Measurements from ENCODE around the gene TFEB. TPM values are rescaled to one million over a fixed set of nuclear protein-coding genes. Genes with fewer than 3 reads are reported as not detected.

TFEB gene
- total RNA-seq: 10 to 100 TPM; 19.0 to 23.3 (median 21.6) TPM

DNA sequence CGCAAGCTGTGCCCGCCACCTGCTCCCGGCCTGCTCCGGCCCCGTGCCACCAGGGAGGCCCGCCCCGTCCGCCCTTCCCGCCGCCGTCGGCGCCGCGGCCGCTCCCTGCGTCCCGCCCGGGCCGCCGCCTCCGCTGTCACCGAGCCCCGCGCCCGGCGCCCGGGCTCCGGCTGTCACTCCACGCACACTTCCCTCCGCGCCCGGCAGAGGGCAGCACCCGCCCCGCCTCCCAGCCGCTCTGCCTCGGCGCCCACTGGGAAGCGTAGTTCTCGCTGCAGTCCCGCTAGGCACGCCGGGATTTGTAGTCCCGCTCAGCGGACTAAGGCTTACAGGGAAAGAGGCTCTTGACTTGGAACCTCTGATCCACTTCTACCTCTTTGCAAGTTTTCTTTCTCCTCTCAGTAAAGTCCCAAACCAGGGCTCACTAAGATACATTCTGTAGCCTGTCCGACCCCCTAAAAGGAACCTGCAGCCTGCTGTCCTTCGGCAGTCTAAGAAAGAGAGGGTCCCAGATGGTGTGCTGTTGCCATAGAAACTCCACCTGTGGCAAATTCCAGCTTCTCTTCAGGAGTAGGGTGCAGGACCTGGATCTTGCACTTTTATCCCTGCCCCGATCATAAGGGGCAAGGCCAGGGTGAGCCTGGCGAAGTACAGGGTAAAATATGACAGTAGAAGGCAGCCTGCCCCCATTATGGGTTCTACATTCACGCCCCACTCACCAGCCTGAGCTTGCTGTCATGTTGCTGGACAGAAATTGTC, at the start of gene TFEB:
Gene TFEB (minus strand): TSS at position 182 of the 759 bp plus-strand sequence. CDS start 44,395 bp downstream, outside the sequence.
- WGBS: 39% methylated on average over 8 of the region's 50 CpGs
- Histone ChIP-seq H3K36me3 (no peaks in the 10 kb centered on the region), H3K27me3 (no peaks in the 10 kb centered on the region), H3K4me1 (peaks cover 41% of the 10 kb centered on the region), H3K4me3 (peak within 1 kb of the TSS; percentile 97), H3K27ac (peak within 1 kb of the TSS; percentile 97), H3K9me3 (no peaks in the 10 kb centered on the region)
- peak; percentile 95 to 96 for DNase-seq (ENCODE audit: low spot score in 2 of 2)
- TF ChIP-seq POLR2A (IDR thresholded peaks at IDR 0.05) (peak in 1 of 2 donors; percentile 25), POLR2AphosphoS5 (IDR thresholded peaks at IDR 0.05) (peak in 1 of 3 donors; percentile 16), EP300 (IDR thresholded peaks at IDR 0.05) (no peak)
- TF ChIP-seq, protein P1, sequence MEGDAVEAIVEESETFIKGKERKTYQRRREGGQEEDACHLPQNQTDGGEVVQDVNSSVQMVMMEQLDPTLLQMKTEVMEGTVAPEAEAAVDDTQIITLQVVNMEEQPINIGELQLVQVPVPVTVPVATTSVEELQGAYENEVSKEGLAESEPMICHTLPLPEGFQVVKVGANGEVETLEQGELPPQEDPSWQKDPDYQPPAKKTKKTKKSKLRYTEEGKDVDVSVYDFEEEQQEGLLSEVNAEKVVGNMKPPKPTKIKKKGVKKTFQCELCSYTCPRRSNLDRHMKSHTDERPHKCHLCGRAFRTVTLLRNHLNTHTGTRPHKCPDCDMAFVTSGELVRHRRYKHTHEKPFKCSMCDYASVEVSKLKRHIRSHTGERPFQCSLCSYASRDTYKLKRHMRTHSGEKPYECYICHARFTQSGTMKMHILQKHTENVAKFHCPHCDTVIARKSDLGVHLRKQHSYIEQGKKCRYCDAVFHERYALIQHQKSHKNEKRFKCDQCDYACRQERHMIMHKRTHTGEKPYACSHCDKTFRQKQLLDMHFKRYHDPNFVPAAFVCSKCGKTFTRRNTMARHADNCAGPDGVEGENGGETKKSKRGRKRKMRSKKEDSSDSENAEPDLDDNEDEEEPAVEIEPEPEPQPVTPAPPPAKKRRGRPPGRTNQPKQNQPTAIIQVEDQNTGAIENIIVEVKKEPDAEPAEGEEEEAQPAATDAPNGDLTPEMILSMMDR (IDR thresholded peaks at IDR 0.05): peak; percentile 91 to 98

DNA sequence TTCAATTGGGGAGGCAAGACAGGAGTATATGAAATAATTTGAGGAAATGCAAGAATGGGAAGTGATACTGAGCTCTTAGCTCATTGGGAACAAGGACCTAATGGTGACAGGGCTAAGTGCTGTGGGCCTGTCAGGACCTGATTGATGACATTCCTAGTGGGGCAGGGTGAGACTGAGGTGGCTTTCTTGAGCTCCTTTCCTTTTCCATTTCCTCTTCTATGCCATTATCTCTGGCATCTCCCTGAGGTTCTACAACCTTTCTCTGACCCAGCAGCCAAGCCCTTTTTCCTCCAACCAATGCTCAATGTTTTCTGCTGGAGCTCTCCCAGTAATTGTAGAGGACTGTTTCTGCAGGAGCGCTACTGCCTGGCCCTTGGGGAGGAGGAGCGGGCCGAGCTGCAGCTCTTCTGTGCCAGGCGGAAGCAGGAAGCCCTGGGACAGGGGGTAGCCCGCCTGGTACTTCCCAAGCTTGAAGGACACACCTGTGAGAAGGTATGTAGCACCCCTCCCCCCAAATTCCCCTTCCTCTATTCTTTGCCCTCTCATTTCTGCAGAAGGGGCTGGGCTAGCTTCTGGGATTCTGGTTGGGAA, 49.3 kb upstream of the TFEB start:
- TF ChIP-seq POLR2AphosphoS5 (IDR thresholded peaks at IDR 0.05) (no peak), POLR2A (IDR thresholded peaks at IDR 0.05) (no peak), EP300 (IDR thresholded peaks at IDR 0.05) (no peak)
- TF ChIP-seq, protein P1 (IDR thresholded peaks at IDR 0.05): no peak
- Histone ChIP-seq H3K27me3 (no peaks in the 10 kb centered on the region), H3K36me3 (peaks cover 7% of the 10 kb centered on the region), H3K27ac (peak overlapping the region; percentile 56), H3K4me1 (peaks cover 55% of the 10 kb centered on the region), H3K9me3 (no peaks in the 10 kb centered on the region), H3K4me3 (peak overlapping the region; percentile 9)
- no peak for DNase-seq (ENCODE audit: low spot score in 2 of 2)
- WGBS: 48% methylated on average over 5 of the region's 5 CpGs

DNA sequence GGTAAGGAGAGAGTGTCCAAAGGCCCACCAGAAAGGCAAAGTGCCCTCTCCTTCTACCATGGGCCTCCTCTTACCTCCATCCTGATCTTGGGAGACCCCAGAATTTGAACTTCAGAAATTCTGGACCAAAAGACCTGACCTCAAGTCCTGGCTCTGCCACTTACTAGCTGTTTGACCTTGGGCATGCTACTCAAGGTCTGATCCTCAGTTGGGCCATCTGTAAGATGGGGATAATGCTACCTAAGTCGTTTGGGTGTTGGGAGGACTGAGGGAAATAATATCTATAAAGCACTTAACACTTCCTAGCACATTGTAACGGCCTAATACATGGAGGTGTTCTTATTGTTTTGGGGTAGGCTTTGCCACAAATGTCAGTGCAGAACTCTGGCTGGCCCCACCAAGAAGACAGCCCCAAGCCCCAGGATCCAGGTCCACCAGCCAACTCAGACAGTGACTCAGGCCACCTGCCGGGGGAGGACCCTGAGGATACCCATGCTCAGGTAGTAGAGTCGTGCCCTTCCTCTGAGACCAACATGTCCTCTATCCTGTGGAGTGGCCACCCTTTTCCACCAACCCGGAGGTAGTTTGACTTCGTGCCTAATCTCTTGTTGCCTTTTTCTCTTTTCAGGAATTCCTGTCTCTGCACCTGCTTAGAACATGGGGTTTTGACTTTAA, 47.8 kb upstream of the TFEB start:
- H3K4me3 ChIP-seq: no peak overlapping the region
- DNase-seq (ENCODE audit: low spot score in 2 of 2): peak in 1 of 2 donors; percentile 38
- no peaks in the 10 kb centered on the region for H3K9me3 ChIP-seq
- H3K36me3 ChIP-seq: no peaks in the 10 kb centered on the region
- TF ChIP-seq POLR2A (IDR thresholded peaks at IDR 0.05) (no peak), EP300 (IDR thresholded peaks at IDR 0.05) (no peak), POLR2AphosphoS5 (IDR thresholded peaks at IDR 0.05) (no peak)
- TF ChIP-seq, protein P1 (IDR thresholded peaks at IDR 0.05): no peak
- no peak overlapping the region for H3K27ac ChIP-seq
- no peaks in the 10 kb centered on the region for H3K27me3 ChIP-seq
- WGBS: 89% methylated on average over 6 of the region's 6 CpGs
- H3K4me1 ChIP-seq: peaks cover 57% of the 10 kb centered on the region

DNA sequence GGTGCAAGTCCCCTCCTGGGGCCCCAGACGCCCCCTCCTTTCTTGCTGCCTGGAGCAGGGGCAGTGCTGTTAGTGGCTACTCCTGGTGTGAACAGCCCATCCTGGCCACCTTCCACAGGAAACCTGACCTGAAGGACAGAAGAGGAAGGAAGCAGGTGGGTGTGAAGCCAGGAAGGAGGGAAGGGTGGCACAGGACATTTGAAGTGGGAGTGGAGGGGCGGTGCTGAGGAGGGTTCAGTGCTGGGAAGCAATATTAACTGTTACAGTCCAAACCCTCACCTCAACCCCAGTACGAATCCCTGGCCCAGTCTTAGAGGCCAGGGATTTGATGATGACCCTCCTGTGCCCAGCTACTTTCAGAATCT, 45.9 kb upstream of the TFEB start:
- 24% methylated on average over 3 of the region's 3 CpGs for WGBS
- DNase-seq (ENCODE audit: low spot score in 2 of 2): no peak

More for the DNA sequence above, 45.9 kb upstream of the TFEB start:
- TF ChIP-seq, protein P1 (IDR thresholded peaks at IDR 0.05): no peak
- TF ChIP-seq EP300 (IDR thresholded peaks at IDR 0.05): no peak
- TF ChIP-seq POLR2AphosphoS5 (IDR thresholded peaks at IDR 0.05): no peak
- no peak for TF ChIP-seq POLR2A (IDR thresholded peaks at IDR 0.05)
- Histone ChIP-seq H3K27ac (peak overlapping the region; percentile 74), H3K36me3 (peaks cover 4% of the 10 kb centered on the region), H3K9me3 (no peaks in the 10 kb centered on the region), H3K4me3 (peak overlapping the region; percentile 89), H3K4me1 (peaks cover 57% of the 10 kb centered on the region), H3K27me3 (no peaks in the 10 kb centered on the region)
